ENCODE data around the gene ZNF804A. TPM values are rescaled to one million over a fixed set of nuclear protein-coding genes. Genes with fewer than 3 reads are reported as not detected.

The ZNF804A gene
- total RNA-seq, 2 experiments from 2014 or later = not detected

- no peak for ATAC-seq (ENCODE audit: poor library complexity)
- H3K4me1 ChIP-seq (ENCODE audit: insufficient read depth, low read length) = no peaks in the 10 kb centered on the region
- no peaks in the 10 kb centered on the region for H3K27me3 ChIP-seq (ENCODE audit: control insufficient read depth in 1 of 2, insufficient read depth in 2 of 2, low read length in 2 of 2)
- no peak for TF ChIP-seq CTCF (IDR thresholded peaks at IDR 0.05)
- DNase-seq = no peak
- no peak overlapping the region for H3K4me3 Mint-ChIP-seq
- intact Hi-C loops (cut with DNase I, micrococcal nuclease) = no loop called here
- H3K9me3 Mint-ChIP-seq = peaks cover 4% of the 10 kb centered on the region
- no peaks in the 10 kb centered on the region for H3K4me1 Mint-ChIP-seq (ENCODE audit: low read depth)
- no peak overlapping the region for H3K27ac ChIP-seq (ENCODE audit: low read depth in 1 of 2, low read length in 2 of 2)
- no peaks in the 10 kb centered on the region for H3K36me3 Mint-ChIP-seq (ENCODE audit: low read depth)
- no peaks in the 10 kb centered on the region for H3K36me3 ChIP-seq (ENCODE audit: insufficient read depth, low read length)
- no peak overlapping the region for H3K27ac Mint-ChIP-seq
- ChIA-PET POLR2A (no interaction called here), CTCF (no interaction called here)
- no peaks in the 10 kb centered on the region for H3K27me3 Mint-ChIP-seq
- peaks cover 0 to 37% of the 10 kb centered on the region in 2 experiments for H3K9me3 ChIP-seq (ENCODE audit: control insufficient read depth in 1 of 2, insufficient read depth in 1 of 2, low read length in 2 of 2)
- no peak overlapping the region for H3K4me3 ChIP-seq (ENCODE audit: low read length)
These were observed 83.5 kb downstream of the ZNF804A start for GRCh38 chr2:184681642-184682321.

- Mint-ChIP-seq H3K27ac (no peak overlapping the region), H3K4me3 (no peak overlapping the region), H3K27me3 (no peaks in the 10 kb centered on the region), H3K9me3 (peaks cover 7% of the 10 kb centered on the region), H3K4me1 (ENCODE audit: low read depth) (no peaks in the 10 kb centered on the region), H3K36me3 (ENCODE audit: low read depth) (no peaks in the 10 kb centered on the region)
- no peak overlapping the region for H3K4me3 ChIP-seq (ENCODE audit: low read length)
- DNase-seq = no peak
- POLR2A ChIA-PET = no interaction called here
- TF ChIP-seq CTCF (IDR thresholded peaks at IDR 0.05) = no peak
- ATAC-seq (ENCODE audit: poor library complexity) = no peak
- H3K4me1 ChIP-seq (ENCODE audit: insufficient read depth, low read length) = no peaks in the 10 kb centered on the region
- no peaks in the 10 kb centered on the region for H3K36me3 ChIP-seq (ENCODE audit: insufficient read depth, low read length)
- no peaks in the 10 kb centered on the region for H3K27me3 ChIP-seq (ENCODE audit: control insufficient read depth in 1 of 2, insufficient read depth in 2 of 2, low read length in 2 of 2)
- intact Hi-C loops (cut with DNase I, micrococcal nuclease) = no loop called here
- H3K9me3 ChIP-seq (ENCODE audit: control insufficient read depth in 1 of 2, insufficient read depth in 1 of 2, low read length in 2 of 2) = peaks cover 0 to 37% of the 10 kb centered on the region in 2 experiments
- CTCF ChIA-PET = no interaction called here
- H3K27ac ChIP-seq (ENCODE audit: low read depth in 1 of 2, low read length in 2 of 2) = no peak overlapping the region
These were observed 85.6 kb downstream of the ZNF804A start for GRCh38 chr2:184683911-184684310.

- Histone ChIP-seq H3K36me3 (ENCODE audit: insufficient read depth, low read length) (no peaks in the 10 kb centered on the region), H3K27ac (ENCODE audit: low read depth in 1 of 2, low read length in 2 of 2) (no peak overlapping the region), H3K4me1 (ENCODE audit: insufficient read depth, low read length) (no peaks in the 10 kb centered on the region), H3K27me3 (ENCODE audit: control insufficient read depth in 1 of 2, insufficient read depth in 2 of 2, low read length in 2 of 2) (no peaks in the 10 kb centered on the region), H3K4me3 (ENCODE audit: low read length) (no peak overlapping the region), H3K9me3 (ENCODE audit: control insufficient read depth in 1 of 2, insufficient read depth in 1 of 2, low read length in 2 of 2) (peaks cover 0 to 21% of the 10 kb centered on the region in 2 experiments)
- no peak for TF ChIP-seq CTCF (IDR thresholded peaks at IDR 0.05)
- H3K27ac Mint-ChIP-seq = no peak overlapping the region
- no peak overlapping the region for H3K4me3 Mint-ChIP-seq
- ATAC-seq (ENCODE audit: poor library complexity) (no peak), DNase-seq (no peak)
- intact Hi-C loops (cut with DNase I, micrococcal nuclease) = no loop called here
- no peaks in the 10 kb centered on the region for H3K4me1 Mint-ChIP-seq (ENCODE audit: low read depth)
- H3K9me3 Mint-ChIP-seq = peaks cover 5% of the 10 kb centered on the region
- POLR2A ChIA-PET = no interaction called here
- no peaks in the 10 kb centered on the region for H3K36me3 Mint-ChIP-seq (ENCODE audit: low read depth)
- no peaks in the 10 kb centered on the region for H3K27me3 Mint-ChIP-seq
- CTCF ChIA-PET = no interaction called here
These were observed 87.9 kb downstream of the ZNF804A start for GRCh38 chr2:184685999-184686841.
